Upper lobe of left lung (tissue), 4 donors: Measurements from ENCODE around the gene FLT3LG.

Experiments used
- CTCF ChIP-seq, 6 experiments: fragments of 450-650 bp in 4 of 6; fragments of 200-600 bp in 2 of 6; sonication (generic) in 2 of 6; IDR thresholded peaks; one replicate each; pipeline ENCODE4 v1.5.1; 2016 to 2019; ENCODE audit warnings: antibody characterized with exemption in 6 of 6
- EP300 ChIP-seq, 4 donors: sonication (generic); formaldehyde crosslinking; IDR thresholded peaks; one replicate each; pipeline ENCODE4 v1.5.1; 2017; ENCODE audit warnings: antibody characterized with exemption in 4 of 4, control low read depth in 2 of 4
- POLR2A ChIP-seq, 4 donors: fragments of 450-650 bp; IDR thresholded peaks; one replicate each; pipeline ENCODE4 v1.5.1; 2016 to 2017; ENCODE audit warnings: antibody characterized with exemption in 4 of 4, mild to moderate bottlenecking in 2 of 4
- POLR2AphosphoS5 ChIP-seq, 2 donors: sonication (generic); formaldehyde crosslinking; IDR thresholded peaks; one replicate each; pipeline ENCODE4 v1.5.1; 2017; ENCODE audit warnings: antibody characterized with exemption in 2 of 2

- TF ChIP-seq POLR2A (IDR thresholded peaks at IDR 0.05) (no peak), CTCF (IDR thresholded peaks at IDR 0.05) (no peak), EP300 (IDR thresholded peaks at IDR 0.05) (no peak), POLR2AphosphoS5 (IDR thresholded peaks at IDR 0.05) (no peak)
Observed at GRCh38 chr19:49441960-49442350, 32.1 kb upstream of the FLT3LG start.
